Bladder microvascular endothelial cell (primary cell): ENCODE measurements around the gene LIME1. TPM values are rescaled to one million over a fixed set of nuclear protein-coding genes. Genes with fewer than 3 reads are reported as not detected.

Experiments used
- total RNA-seq: library from RNA; depleted of rRNA; stranded (reverse); fragments of >200 nt; gene quantifications from 2 replicates; pipeline ENCODE4 v1.2.3, GENCODE V29; 2014

LIME1 gene, protein sequence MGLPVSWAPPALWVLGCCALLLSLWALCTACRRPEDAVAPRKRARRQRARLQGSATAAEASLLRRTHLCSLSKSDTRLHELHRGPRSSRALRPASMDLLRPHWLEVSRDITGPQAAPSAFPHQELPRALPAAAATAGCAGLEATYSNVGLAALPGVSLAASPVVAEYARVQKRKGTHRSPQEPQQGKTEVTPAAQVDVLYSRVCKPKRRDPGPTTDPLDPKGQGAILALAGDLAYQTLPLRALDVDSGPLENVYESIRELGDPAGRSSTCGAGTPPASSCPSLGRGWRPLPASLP
- 1.9 and 3.2 TPM in 2 replicates for total RNA-seq

DNA sequence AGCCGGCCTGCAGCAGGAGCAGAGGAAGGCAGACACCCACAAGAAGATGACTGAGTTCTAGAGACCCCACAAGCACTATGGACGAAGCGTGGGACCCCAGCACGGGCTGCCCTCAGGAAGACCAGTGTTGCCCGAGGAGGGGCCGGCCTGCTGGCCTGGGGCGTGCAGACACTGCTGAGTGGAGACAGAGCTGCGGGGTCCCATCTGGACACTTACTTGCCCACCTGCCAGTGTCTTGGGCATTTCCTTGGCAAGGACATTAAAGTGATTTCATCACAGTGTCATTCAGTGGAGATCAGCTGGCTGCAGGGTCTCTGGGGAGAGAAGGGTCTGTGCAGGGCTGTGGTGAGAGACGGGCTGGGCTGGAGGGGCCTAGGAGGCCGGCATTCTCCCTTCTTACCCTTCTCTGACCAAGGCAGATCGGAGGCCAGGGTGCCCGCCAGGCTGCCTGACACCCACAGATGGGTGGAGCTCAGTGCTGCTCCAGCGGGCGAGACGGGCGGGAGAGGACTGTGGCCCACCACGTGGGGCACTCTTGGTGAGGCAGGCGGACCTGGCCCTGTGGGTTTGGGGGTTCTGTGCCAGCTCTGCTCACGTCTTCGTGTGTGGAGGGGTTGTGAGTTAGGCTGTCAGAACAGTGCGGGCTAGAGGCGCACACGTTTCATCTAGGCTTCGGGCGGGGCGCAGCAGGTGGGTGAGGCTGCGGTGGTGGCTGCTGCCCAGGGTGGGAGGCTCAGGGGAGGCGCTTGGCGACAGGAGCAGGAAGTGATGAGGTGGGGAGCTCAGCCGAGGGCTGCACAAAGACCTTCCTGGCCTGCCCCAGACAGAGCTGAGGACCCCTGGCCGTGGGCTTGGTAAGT, at the start of gene LIME1:
LIME1 (plus strand) TSS at position 806 of the 860 bp plus-strand sequence. CDS start 886 bp downstream, outside the sequence.

DNA sequence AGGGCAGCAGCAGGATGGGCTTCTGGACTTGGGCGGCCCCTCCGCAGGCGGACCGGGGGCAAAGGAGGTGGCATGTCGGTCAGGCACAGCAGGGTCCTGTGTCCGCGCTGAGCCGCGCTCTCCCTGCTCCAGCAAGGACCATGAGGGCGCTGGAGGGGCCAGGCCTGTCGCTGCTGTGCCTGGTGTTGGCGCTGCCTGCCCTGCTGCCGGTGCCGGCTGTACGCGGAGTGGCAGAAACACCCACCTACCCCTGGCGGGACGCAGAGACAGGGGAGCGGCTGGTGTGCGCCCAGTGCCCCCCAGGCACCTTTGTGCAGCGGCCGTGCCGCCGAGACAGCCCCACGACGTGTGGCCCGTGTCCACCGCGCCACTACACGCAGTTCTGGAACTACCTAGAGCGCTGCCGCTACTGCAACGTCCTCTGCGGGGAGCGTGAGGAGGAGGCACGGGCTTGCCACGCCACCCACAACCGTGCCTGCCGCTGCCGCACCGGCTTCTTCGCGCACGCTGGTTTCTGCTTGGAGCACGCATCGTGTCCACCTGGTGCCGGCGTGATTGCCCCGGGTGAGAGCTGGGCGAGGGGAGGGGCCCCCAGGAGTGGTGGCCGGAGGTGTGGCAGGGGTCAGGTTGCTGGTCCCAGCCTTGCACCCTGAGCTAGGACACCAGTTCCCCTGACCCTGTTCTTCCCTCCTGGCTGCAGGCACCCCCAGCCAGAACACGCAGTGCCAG, 39.7 kb upstream of the LIME1 start, which contains the start of gene TNFRSF6B:
TNFRSF6B (plus strand) TSS at position 25 of the 729 bp plus-strand sequence; CDS start at position 141, 116 bp downstream.

DNA sequence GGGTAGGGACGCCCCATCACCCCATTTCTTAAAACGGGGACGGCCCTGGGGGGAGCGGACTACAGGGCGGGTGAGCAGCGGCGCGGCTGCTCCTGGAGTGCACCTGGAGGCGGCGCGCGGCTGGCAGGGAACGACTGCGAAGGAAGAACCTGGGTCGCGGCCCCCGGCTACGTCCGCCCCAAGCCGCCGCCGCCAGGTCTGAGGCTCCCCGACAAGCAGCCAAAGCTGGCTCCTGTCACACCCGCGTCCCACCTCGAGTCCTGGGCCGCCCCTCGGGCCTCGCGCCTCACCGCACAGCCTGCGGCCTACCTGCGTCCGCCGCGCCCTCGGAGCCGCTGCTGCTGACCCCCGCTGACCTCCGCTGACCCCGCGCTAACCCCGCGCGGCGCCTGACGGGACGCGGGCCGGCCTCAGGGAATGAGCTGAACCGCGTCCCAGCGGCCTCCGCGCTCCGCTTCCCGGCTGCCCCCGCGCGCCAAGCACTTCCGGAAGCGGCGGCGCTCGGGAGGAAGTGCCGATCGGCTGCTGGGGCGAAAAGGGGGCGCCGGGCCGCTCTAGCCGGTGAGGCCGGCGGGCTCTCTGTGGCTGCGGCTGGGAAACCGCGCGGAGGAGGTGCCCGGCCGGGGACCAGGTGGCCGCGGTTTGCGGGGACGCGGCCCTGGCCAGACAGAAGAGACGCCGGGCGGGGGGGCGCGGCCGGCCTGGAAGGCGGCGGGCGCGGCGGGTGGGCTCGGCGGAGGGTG, 28.7 kb upstream of the LIME1 start, which contains the start of the genes ARFRP1 and ZGPAT:
ARFRP1 (minus strand) TSS at position 419 of the 743 bp plus-strand sequence. CDS start 885 bp downstream, outside the sequence.
ZGPAT (plus strand) TSS at position 482 of the 743 bp plus-strand sequence. CDS start 542 bp downstream, outside the sequence.

DNA sequence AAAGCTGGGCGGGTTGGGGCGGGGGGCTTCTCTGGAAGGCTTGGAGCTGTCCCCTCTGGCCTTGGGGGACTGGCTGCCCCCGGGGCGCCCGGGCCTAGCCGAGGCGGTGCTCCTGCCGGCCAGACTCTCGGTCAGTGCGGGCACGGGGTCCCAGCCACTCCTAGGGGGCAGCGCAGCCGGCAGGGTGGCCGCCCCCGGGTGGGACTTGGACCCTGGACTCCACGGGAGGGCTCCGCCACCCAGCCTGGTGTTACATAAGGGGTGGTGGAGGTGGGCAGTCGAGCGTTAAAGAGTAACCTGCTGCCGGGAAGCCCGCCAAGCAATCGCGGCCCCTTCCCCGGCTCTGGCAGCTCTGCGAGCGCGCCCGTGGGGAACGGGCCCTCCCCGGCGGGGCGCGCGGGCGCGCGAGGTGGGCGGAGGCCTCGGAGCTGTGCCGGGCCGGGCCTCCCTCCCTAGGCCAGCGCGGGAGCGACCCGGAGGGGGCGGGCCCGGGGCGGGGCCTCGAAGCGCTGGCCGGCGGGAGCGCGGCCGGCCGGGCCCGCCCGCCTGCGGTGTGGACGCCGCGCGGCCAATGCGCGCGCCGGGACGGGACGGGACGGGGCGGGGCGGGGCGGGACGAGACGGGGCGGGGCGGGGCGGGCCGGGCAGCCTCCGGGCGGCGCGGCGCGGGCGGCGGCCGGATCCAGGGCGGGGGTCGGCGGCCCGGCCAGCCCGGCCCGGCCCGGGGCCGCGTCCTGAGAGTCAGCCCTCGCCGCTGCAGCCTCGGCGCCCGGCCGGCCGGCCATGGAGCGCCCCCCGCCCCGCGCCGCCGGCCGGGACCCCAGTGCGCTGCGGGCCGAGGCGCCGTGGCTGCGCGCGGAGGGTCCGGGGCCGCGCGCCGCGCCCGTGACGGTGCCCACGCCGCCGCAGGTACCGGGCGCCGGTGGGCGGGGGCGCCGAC, 2.9 kb downstream of the LIME1 start, which contains the start of gene SLC2A4RG:
SLC2A4RG (plus strand) TSS at position 647 of the 940 bp plus-strand sequence; CDS start at position 784, 137 bp downstream.

Other genes starting within 250 kb of the LIME1 start
- gene EEF1A2, start 237.6 kb upstream of the LIME1 start, total RNA-seq: 0.49 and 27.1 TPM in 2 replicates
- 10.7 and 13.3 TPM in 2 replicates for gene PPDPF, start 215.9 kb upstream of the LIME1 start, total RNA-seq
- 0.13 TPM in 1 of 2 replicates, not detected in the other for gene PTK6, start 199.3 kb upstream of the LIME1 start, total RNA-seq
- not detected in 2 replicates for gene SRMS, start 188.9 kb upstream of the LIME1 start, total RNA-seq
- gene FNDC11, start 182.5 kb upstream of the LIME1 start, total RNA-seq: 1.0 and 1.1 TPM in 2 replicates
- gene HELZ2, start 162.4 kb upstream of the LIME1 start, total RNA-seq: 52.6 and 101 TPM in 2 replicates
- gene GMEB2, start 109.6 kb upstream of the LIME1 start, total RNA-seq: 7.4 and 12.5 TPM in 2 replicates
- gene STMN3, start 83.2 kb upstream of the LIME1 start, total RNA-seq: 0.69 and 1.5 TPM in 2 replicates
- gene RTEL1, start 78.4 kb upstream of the LIME1 start, total RNA-seq: 8.3 and 14.5 TPM in 2 replicates
- 19.1 and 28.5 TPM in 2 replicates for gene TNFRSF6B, start 40.0 kb upstream of the LIME1 start, total RNA-seq
- gene ARFRP1, start 28.7 kb upstream of the LIME1 start, total RNA-seq: 33.4 and 68.0 TPM in 2 replicates
- gene ZGPAT, start 28.6 kb upstream of the LIME1 start, total RNA-seq: 16.4 and 23.8 TPM in 2 replicates
- gene SLC2A4RG, start 3.1 kb downstream of the LIME1 start, total RNA-seq: 8.0 and 8.6 TPM in 2 replicates
- gene ZBTB46, start 94.6 kb downstream of the LIME1 start, total RNA-seq: 28.7 and 46.9 TPM in 2 replicates
- gene ABHD16B, start 124.8 kb downstream of the LIME1 start, total RNA-seq: not detected in 2 replicates
- 100 and 164 TPM in 2 replicates for gene TPD52L2, start 128.6 kb downstream of the LIME1 start, total RNA-seq
- gene DNAJC5, start 158.5 kb downstream of the LIME1 start, total RNA-seq: 56.2 and 97.5 TPM in 2 replicates
- gene UCKL1, start 219.8 kb downstream of the LIME1 start, total RNA-seq: 29.0 and 40.7 TPM in 2 replicates
- 6.3 and 10.5 TPM in 2 replicates for gene ZNF512B, start 233.3 kb downstream of the LIME1 start, total RNA-seq
- gene SAMD10, start 243.0 kb downstream of the LIME1 start, total RNA-seq: 1.6 and 3.9 TPM in 2 replicates
- 55.5 and 98.0 TPM in 2 replicates for gene PRPF6, start 244.5 kb downstream of the LIME1 start, total RNA-seq